Tibial nerve (tissue), 3 donors: ENCODE results near the gene SLC5A3.

ENCODE experiments used
- POLR2A ChIP-seq, 2 donors: fragments of 450-650 bp; IDR thresholded peaks; one replicate each; pipeline ENCODE4 v1.6.1; 2017; ENCODE audit warnings: antibody characterized with exemption in 2 of 2, mild to moderate bottlenecking in 2 of 2, moderate library complexity in 2 of 2
- TF ChIP-seq, protein P1 (sequence below), 5 experiments: fragments of 200-600 bp in 3 of 5; fragments of 450-650 bp in 2 of 5; sonication (generic) in 3 of 5; IDR thresholded peaks; one replicate each; pipeline ENCODE4 v1.5.1; 2016 to 2019; ENCODE audit warnings: antibody characterized with exemption in 5 of 5, mild to moderate bottlenecking in 3 of 5, moderate library complexity in 2 of 5

DNA sequence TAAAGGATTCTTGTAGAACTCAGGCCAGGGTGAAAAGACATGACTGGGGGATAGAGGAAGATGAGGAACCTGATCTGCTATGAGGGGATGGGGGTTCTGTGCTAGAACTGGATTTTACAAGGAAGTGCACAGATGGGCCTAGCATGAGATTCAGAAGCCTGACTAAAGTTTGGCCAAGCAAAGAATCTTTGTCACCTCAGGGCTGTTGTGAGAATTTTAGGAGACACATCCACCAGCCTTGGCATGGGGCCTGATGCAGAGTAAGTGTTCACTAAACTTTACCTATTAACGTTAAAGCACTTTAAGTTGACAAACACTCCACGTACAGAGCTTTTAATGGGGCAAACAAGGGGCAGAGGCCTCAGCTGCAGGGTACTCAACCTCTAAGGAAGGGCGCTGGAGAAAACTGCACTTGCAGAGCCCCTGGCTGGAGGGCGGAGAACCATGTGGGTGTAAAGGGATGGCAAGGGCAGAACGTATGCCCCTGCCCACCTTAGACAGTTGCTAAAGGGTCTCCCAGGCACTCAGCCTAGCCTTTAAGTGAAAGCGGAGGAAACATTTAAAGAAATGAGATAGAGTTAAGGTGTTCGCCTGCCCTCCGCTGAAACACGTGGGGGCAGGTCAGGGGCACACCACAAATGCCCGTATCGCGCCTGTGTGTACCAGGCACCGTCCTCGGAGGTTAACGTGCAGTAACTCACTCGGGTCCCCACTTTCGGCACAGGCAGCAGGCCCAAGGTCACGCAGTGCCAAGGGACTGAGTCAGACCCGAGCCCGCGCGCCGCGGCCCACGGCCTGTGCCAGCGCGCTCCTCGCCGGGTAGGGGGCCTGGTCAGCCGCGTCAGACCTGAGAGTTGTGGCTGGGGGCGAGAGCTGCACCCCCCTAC lies 990 bp upstream of the SLC5A3 start:
- TF ChIP-seq, protein P1, sequence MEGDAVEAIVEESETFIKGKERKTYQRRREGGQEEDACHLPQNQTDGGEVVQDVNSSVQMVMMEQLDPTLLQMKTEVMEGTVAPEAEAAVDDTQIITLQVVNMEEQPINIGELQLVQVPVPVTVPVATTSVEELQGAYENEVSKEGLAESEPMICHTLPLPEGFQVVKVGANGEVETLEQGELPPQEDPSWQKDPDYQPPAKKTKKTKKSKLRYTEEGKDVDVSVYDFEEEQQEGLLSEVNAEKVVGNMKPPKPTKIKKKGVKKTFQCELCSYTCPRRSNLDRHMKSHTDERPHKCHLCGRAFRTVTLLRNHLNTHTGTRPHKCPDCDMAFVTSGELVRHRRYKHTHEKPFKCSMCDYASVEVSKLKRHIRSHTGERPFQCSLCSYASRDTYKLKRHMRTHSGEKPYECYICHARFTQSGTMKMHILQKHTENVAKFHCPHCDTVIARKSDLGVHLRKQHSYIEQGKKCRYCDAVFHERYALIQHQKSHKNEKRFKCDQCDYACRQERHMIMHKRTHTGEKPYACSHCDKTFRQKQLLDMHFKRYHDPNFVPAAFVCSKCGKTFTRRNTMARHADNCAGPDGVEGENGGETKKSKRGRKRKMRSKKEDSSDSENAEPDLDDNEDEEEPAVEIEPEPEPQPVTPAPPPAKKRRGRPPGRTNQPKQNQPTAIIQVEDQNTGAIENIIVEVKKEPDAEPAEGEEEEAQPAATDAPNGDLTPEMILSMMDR (IDR thresholded peaks at IDR 0.05), result peak in 1 of 5 experiments; percentile 7
- TF ChIP-seq POLR2A (IDR thresholded peaks at IDR 0.05), result peak in 1 of 2 donors; percentile 13
